ENCODE data around the gene HOPX.

Gene HOPX

DNA sequence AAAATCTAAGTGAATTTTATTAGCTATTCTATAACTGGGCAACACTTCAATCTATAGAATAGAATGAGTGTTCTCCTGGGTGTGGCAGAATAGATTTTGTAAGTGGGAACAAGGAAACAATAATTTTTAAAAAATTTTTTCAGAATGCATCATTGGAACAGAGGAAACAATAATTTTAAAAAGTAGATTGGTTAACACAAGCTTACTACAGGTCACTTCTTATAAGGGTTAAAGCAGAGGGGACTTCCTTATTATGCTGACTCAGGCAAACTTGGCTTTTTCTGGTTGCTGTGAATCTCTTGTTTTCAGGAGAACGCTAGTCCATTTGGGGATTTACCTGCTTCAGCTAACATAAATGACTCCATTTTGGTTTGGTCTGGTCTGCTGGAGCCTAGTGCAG, 52.5 kb downstream of the HOPX start:
- Histone ChIP-seq H3K79me2 (ENCODE audit: control insufficient read depth, low read length) (no peaks in the 10 kb centered on the region), H3K9me3 (ENCODE audit: control insufficient read depth, insufficient read depth, low read length) (peaks cover 24% of the 10 kb centered on the region; the same call in 1 of the 2 replicates), H3F3A (ENCODE audit: control insufficient read depth, insufficient read depth) (no peaks in the 10 kb centered on the region), H3K4me1 (ENCODE audit: control insufficient read depth, low read length) (no peaks in the 10 kb centered on the region), H3K4me2 (ENCODE audit: low read length) (no peak overlapping the region), H3K27me3 (ENCODE audit: control insufficient read depth, low read length) (no peaks in the 10 kb centered on the region), H3K9me2 (replicated peaks; ENCODE audit: control insufficient read depth, low read length) (no peaks in the 10 kb centered on the region), H3K36me3 (ENCODE audit: control insufficient read depth, low read length) (no peaks in the 10 kb centered on the region), H3K27ac (ENCODE audit: low read depth, low read length) (no peak overlapping the region), H4K20me1 (ENCODE audit: control insufficient read depth, insufficient read depth, low read depth, low read length) (no peaks in the 10 kb centered on the region), H3K4me3 (ENCODE audit: low read length) (no peak overlapping the region)
- TF ChIP-seq EZH2phosphoT487 (IDR thresholded peaks at IDR 0.05; ENCODE audit: borderline replicate concordance, low read length), result no peak
- TF ChIP-seq, protein P1, sequence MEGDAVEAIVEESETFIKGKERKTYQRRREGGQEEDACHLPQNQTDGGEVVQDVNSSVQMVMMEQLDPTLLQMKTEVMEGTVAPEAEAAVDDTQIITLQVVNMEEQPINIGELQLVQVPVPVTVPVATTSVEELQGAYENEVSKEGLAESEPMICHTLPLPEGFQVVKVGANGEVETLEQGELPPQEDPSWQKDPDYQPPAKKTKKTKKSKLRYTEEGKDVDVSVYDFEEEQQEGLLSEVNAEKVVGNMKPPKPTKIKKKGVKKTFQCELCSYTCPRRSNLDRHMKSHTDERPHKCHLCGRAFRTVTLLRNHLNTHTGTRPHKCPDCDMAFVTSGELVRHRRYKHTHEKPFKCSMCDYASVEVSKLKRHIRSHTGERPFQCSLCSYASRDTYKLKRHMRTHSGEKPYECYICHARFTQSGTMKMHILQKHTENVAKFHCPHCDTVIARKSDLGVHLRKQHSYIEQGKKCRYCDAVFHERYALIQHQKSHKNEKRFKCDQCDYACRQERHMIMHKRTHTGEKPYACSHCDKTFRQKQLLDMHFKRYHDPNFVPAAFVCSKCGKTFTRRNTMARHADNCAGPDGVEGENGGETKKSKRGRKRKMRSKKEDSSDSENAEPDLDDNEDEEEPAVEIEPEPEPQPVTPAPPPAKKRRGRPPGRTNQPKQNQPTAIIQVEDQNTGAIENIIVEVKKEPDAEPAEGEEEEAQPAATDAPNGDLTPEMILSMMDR (IDR thresholded peaks at IDR 0.05; ENCODE audit: low read depth, low read length, poor library complexity, severe bottlenecking), result no peak

DNA sequence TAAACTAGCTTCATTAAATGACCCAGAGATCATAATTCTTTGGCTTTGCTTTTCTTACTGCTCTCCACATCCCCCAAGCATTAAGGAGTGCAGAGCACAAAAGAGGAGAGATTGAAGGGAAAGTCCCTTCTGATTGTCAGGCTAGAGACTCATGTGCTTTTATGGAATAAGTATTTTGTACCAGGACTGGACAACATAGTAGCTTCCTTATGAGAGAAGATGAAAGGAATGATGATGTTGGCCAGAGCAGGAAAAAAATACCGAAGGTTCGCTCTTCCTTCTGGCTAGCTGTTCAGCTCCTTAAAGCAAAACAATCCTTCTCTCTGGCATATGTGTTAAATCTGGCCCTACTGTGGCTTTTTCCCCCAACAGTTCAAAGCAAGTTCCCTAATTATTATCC, 53.1 kb downstream of the HOPX start:
- H3F3A ChIP-seq (ENCODE audit: control insufficient read depth, insufficient read depth), result no peaks in the 10 kb centered on the region
- H3K27ac ChIP-seq (ENCODE audit: low read depth, low read length), result no peak overlapping the region
- no peaks in the 10 kb centered on the region for H3K27me3 ChIP-seq (ENCODE audit: control insufficient read depth, low read length)
- H3K9me2 ChIP-seq (replicated peaks; ENCODE audit: control insufficient read depth, low read length), result no peaks in the 10 kb centered on the region
- no peak overlapping the region for H3K4me2 ChIP-seq (ENCODE audit: low read length)
- H3K4me1 ChIP-seq (ENCODE audit: control insufficient read depth, low read length), result no peaks in the 10 kb centered on the region
- no peaks in the 10 kb centered on the region for H3K79me2 ChIP-seq (ENCODE audit: control insufficient read depth, low read length)
- no peaks in the 10 kb centered on the region for H4K20me1 ChIP-seq (ENCODE audit: control insufficient read depth, insufficient read depth, low read depth, low read length)
- TF ChIP-seq, protein P1 (IDR thresholded peaks at IDR 0.05; ENCODE audit: low read depth, low read length, poor library complexity, severe bottlenecking), result no peak
- TF ChIP-seq EZH2phosphoT487 (IDR thresholded peaks at IDR 0.05; ENCODE audit: borderline replicate concordance, low read length), result no peak
- peaks cover 24% of the 10 kb centered on the region; the same call in 1 of the 2 replicates for H3K9me3 ChIP-seq (ENCODE audit: control insufficient read depth, insufficient read depth, low read length)
- no peaks in the 10 kb centered on the region for H3K36me3 ChIP-seq (ENCODE audit: control insufficient read depth, low read length)
- no peak overlapping the region for H3K4me3 ChIP-seq (ENCODE audit: low read length)

DNA sequence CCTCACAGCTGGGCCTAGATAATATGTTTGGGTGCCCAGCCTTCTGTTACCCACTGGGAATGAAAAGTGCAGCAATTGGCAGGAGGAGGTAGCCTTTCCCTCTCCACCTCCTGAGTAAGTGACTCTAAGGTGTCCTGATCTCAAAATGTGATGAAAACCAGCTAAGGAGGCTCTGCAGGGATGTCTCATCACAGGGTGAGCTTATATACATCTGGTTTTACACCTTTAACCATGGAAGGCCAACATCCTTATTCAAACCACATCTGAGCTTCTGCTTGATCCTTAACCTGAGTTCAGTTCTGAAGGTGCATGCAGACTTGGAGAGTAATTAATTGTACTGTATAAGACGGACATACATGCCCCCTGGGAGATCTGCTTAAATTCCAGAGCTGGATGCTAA, 53.7 kb downstream of the HOPX start:
- Histone ChIP-seq H3K4me3 (ENCODE audit: low read length) (no peak overlapping the region), H3K36me3 (ENCODE audit: control insufficient read depth, low read length) (no peaks in the 10 kb centered on the region), H3K9me3 (ENCODE audit: control insufficient read depth, insufficient read depth, low read length) (peaks cover 24% of the 10 kb centered on the region; the same call in 1 of the 2 replicates), H3F3A (ENCODE audit: control insufficient read depth, insufficient read depth) (no peaks in the 10 kb centered on the region), H4K20me1 (ENCODE audit: control insufficient read depth, insufficient read depth, low read depth, low read length) (no peaks in the 10 kb centered on the region), H3K4me1 (ENCODE audit: control insufficient read depth, low read length) (no peaks in the 10 kb centered on the region), H3K79me2 (ENCODE audit: control insufficient read depth, low read length) (no peaks in the 10 kb centered on the region), H3K4me2 (ENCODE audit: low read length) (no peak overlapping the region), H3K27ac (ENCODE audit: low read depth, low read length) (no peak overlapping the region), H3K9me2 (replicated peaks; ENCODE audit: control insufficient read depth, low read length) (no peaks in the 10 kb centered on the region), H3K27me3 (ENCODE audit: control insufficient read depth, low read length) (no peaks in the 10 kb centered on the region)
- TF ChIP-seq, protein P1 (IDR thresholded peaks at IDR 0.05; ENCODE audit: low read depth, low read length, poor library complexity, severe bottlenecking), result no peak
- TF ChIP-seq EZH2phosphoT487 (IDR thresholded peaks at IDR 0.05; ENCODE audit: borderline replicate concordance, low read length), result no peak
